Measurements from ENCODE around the gene ARHGEF16. TPM values are rescaled to one million over a fixed set of nuclear protein-coding genes. Genes with fewer than 3 reads are reported as not detected.

ARHGEF16 gene
- total RNA-seq, 2 donors from 2014 or later = 17.1 to 22.1 TPM

- H3K27me3 ChIP-seq = no peaks in the 10 kb centered on the region
- DNase-seq (no peak), ATAC-seq (no peak)
- 89 to 95% methylated on average over 11 to 16 of the region's 16 CpGs for WGBS, 2 donors
- TF ChIP-seq, protein P1, sequence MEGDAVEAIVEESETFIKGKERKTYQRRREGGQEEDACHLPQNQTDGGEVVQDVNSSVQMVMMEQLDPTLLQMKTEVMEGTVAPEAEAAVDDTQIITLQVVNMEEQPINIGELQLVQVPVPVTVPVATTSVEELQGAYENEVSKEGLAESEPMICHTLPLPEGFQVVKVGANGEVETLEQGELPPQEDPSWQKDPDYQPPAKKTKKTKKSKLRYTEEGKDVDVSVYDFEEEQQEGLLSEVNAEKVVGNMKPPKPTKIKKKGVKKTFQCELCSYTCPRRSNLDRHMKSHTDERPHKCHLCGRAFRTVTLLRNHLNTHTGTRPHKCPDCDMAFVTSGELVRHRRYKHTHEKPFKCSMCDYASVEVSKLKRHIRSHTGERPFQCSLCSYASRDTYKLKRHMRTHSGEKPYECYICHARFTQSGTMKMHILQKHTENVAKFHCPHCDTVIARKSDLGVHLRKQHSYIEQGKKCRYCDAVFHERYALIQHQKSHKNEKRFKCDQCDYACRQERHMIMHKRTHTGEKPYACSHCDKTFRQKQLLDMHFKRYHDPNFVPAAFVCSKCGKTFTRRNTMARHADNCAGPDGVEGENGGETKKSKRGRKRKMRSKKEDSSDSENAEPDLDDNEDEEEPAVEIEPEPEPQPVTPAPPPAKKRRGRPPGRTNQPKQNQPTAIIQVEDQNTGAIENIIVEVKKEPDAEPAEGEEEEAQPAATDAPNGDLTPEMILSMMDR (IDR thresholded peaks at IDR 0.05) = no peak
- no peak for TF ChIP-seq POLR2A (IDR thresholded peaks at IDR 0.05)
- H3K9me3 ChIP-seq = no peaks in the 10 kb centered on the region
- H3K27ac ChIP-seq = no peak overlapping the region
- intact Hi-C loops (cut with DNase I) = no loop called here
- H3K4me3 ChIP-seq = no peak overlapping the region
- no peaks in the 10 kb centered on the region for H3K4me1 ChIP-seq
- no peaks in the 10 kb centered on the region for H3K36me3 ChIP-seq (replicated peaks in 1 of 2; ENCODE audit: insufficient read depth in 1 of 2, low read depth in 2 of 2)
These were observed 56.8 kb downstream of the ARHGEF16 start for GRCh38 chr1:3511306-3511705.

DNA sequence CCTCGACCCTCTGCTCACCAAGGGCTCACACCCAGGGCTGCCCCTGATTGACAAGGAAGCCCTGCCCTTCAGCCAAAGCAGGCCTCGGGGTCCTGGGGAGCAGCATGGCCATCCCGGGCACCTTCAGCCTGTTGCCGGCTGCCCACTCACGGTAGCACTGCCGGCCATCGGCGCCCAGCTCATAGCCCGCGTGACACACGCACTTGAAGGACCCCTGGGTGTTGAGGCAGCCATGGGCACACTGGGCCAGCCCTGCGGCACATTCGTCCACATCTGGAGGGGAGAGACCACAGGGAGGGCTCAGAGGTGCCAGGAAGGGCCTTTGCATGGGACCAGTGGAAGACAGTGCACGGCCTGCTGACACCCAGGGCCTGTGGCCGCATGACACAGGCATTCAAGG lies 57.4 kb downstream of the ARHGEF16 start:
- DNase-seq = no peak
- Histone ChIP-seq H3K27ac (no peak overlapping the region), H3K4me1 (no peaks in the 10 kb centered on the region), H3K36me3 (replicated peaks in 1 of 2; ENCODE audit: insufficient read depth in 1 of 2, low read depth in 2 of 2) (no peaks in the 10 kb centered on the region), H3K9me3 (no peaks in the 10 kb centered on the region), H3K4me3 (no peak overlapping the region), H3K27me3 (no peaks in the 10 kb centered on the region)
- TF ChIP-seq, protein P1 (IDR thresholded peaks at IDR 0.05) = no peak
- TF ChIP-seq POLR2A (IDR thresholded peaks at IDR 0.05) = no peak
- no peak for ATAC-seq
- WGBS, 2 donors = 86 to 92% methylated on average over 11 to 14 of the region's 15 CpGs
- intact Hi-C loops (cut with DNase I) = no loop called here

DNA sequence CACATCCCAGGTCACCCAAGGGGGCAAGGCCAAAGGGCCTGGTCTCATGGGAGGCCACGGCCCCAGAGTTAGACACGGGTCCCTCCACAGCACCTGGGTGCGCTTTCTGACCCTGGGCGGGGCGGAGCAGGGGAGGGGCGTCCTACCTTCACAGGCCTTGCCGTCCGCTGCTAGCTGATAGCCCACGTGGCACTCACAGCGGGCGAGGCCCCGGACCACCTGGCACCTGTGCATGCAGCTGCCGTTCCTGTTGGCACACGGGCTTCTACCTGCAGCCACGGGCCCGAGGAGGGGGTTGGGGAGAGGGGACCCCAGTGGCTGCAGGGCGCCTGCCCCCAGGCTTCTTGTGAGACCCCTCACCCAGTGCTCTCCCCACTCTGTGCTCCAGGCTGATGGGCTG lies 59.9 kb downstream of the ARHGEF16 start:
- no peak overlapping the region for H3K27ac ChIP-seq
- intact Hi-C loops (cut with DNase I) = no loop called here
- H3K4me1 ChIP-seq = no peaks in the 10 kb centered on the region
- H3K4me3 ChIP-seq = no peak overlapping the region
- DNase-seq = no peak
- TF ChIP-seq, protein P1 (IDR thresholded peaks at IDR 0.05) = no peak
- TF ChIP-seq POLR2A (IDR thresholded peaks at IDR 0.05) = no peak
- no peaks in the 10 kb centered on the region for H3K36me3 ChIP-seq (replicated peaks in 1 of 2; ENCODE audit: insufficient read depth in 1 of 2, low read depth in 2 of 2)
- H3K9me3 ChIP-seq = no peaks in the 10 kb centered on the region
- no peak for ATAC-seq
- WGBS, 2 donors = 93% methylated on average over 14 of the region's 17 CpGs; no CpG with 5 or more reads in 1 of the 2 donors
- no peaks in the 10 kb centered on the region for H3K27me3 ChIP-seq

DNA sequence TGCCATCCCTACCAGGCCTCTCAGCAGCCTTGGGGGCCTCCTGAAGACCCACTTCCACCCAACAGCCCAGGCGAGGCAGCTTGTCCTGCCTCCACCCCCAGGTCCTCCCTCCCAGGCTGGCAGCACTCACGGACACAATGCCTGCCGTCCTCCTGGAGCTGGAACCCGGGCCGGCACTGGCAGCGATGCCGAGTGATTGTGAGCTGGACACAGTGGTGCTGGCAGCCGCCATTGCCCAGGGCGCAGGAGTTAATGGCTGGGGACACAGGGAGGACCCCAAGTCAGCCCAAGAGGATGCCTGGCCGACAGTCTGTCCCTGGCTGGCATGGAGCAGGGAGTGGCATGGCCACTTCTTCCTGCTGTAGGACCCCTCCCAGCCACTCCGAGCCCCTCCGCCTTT lies 60.8 kb downstream of the ARHGEF16 start:
- intact Hi-C loops (cut with DNase I) = no loop called here

More for the DNA sequence above, 60.8 kb downstream of the ARHGEF16 start:
- no peaks in the 10 kb centered on the region for H3K36me3 ChIP-seq (replicated peaks in 1 of 2; ENCODE audit: insufficient read depth in 1 of 2, low read depth in 2 of 2)
- no peak for TF ChIP-seq POLR2A (IDR thresholded peaks at IDR 0.05)
- TF ChIP-seq, protein P1 (IDR thresholded peaks at IDR 0.05) = no peak
- DNase-seq = no peak
- H3K27ac ChIP-seq = no peak overlapping the region
- H3K9me3 ChIP-seq = no peaks in the 10 kb centered on the region
- H3K27me3 ChIP-seq = no peaks in the 10 kb centered on the region
- H3K4me1 ChIP-seq = no peaks in the 10 kb centered on the region
- no peak overlapping the region for H3K4me3 ChIP-seq
- ATAC-seq = no peak
- 84 to 90% methylated on average over 6 to 12 of the region's 12 CpGs for WGBS, 2 donors

Data from body of pancreas (tissue), 4 donors.